Neuronal stem cell (in vitro differentiated cells): ENCODE data around the gene DOCK4.

Experiments
- DNase-seq: peaks from one replicate; pipeline ENCODE4 v3.0.0-alpha.2; 2013; ENCODE audit warnings: low spot score
- H2AFZ ChIP-seq: one replicate; pipeline ENCODE4 v1.6.1; 2013; ENCODE audit warnings: mild to moderate bottlenecking, low read length, inconsistent platforms
- H2AK5ac ChIP-seq: 2 replicates; pipeline ENCODE4 v1.6.1; 2013; ENCODE audit warnings: low read depth, mild to moderate bottlenecking, inconsistent platforms, low read length, moderate library complexity, mixed read lengths
- H2BK120ac ChIP-seq: 2 replicates; pipeline ENCODE4 v1.6.1; 2013; ENCODE audit warnings: low read depth, mild to moderate bottlenecking, inconsistent platforms, low read length, moderate library complexity, mixed read lengths
- H2BK12ac ChIP-seq: one replicate; pipeline ENCODE4 v1.6.1; 2013; ENCODE audit warnings: low read length, inconsistent platforms
- H2BK15ac ChIP-seq: 2 replicates; pipeline ENCODE4 v1.6.1; 2013; ENCODE audit warnings: mild to moderate bottlenecking, low read length, inconsistent platforms, mixed read lengths
- H2BK5ac ChIP-seq: one replicate; pipeline ENCODE4 v1.6.1; 2013; ENCODE audit warnings: inconsistent platforms, mild to moderate bottlenecking, low read length, moderate library complexity
- H3K14ac ChIP-seq: one replicate; pipeline ENCODE4 v1.6.1; 2013; ENCODE audit warnings: low read length, inconsistent platforms
- H3K18ac ChIP-seq: 2 replicates; pipeline ENCODE4 v1.6.1; 2013; ENCODE audit warnings: low read length, inconsistent platforms
- H3K23ac ChIP-seq: 2 replicates; pipeline ENCODE4 v1.6.1; 2013; ENCODE audit warnings: low read depth, mild to moderate bottlenecking, mixed read lengths, low read length, inconsistent platforms; ENCODE audit not compliant: poor library complexity
- H3K27ac ChIP-seq: replicated peaks from 3 replicates; pipeline ENCODE4 v1.5.1; 2013; ENCODE audit warnings: low read length, inconsistent platforms
- H3K27me3 ChIP-seq, 3 experiments: 2 replicates each; pipeline ENCODE4 v1.6.1; 2013; ENCODE audit warnings: low read length in 3 of 3, mild to moderate bottlenecking in 2 of 3, inconsistent platforms in 1 of 3, low read depth in 1 of 3, mixed read lengths in 1 of 3, moderate library complexity in 1 of 3; ENCODE audit not compliant: control insufficient read depth in 3 of 3, insufficient read depth in 3 of 3
- H3K36me3 ChIP-seq, 2 donors: replicated peaks in 1 of 2; 2 replicates each; pipeline ENCODE4 v1.6.1; 2013; ENCODE audit warnings: low read length in 2 of 2; ENCODE audit not compliant: control insufficient read depth in 2 of 2, insufficient read depth in 2 of 2
- H3K4ac ChIP-seq: 2 replicates; pipeline ENCODE4 v1.6.1; 2013; ENCODE audit warnings: inconsistent platforms, mild to moderate bottlenecking, low read length, moderate library complexity
- H3K4me1 ChIP-seq, 2 donors: 1 replicate in 1 of 2; 2 replicates in 1 of 2; pipeline ENCODE4 v1.6.1; 2013; ENCODE audit warnings: low read length in 2 of 2, low read depth in 1 of 2; ENCODE audit not compliant: control insufficient read depth in 2 of 2, insufficient read depth in 1 of 2
- H3K4me2 ChIP-seq: one replicate; pipeline ENCODE4 v1.6.1; 2013; ENCODE audit warnings: mild to moderate bottlenecking, low read length, inconsistent platforms; ENCODE audit not compliant: insufficient read depth, poor library complexity, severe bottlenecking
- H3K4me3 ChIP-seq, 2 donors: 2 replicates each; pipeline ENCODE4 v1.5.1; 2013; ENCODE audit warnings: low read length in 2 of 2, mild to moderate bottlenecking in 2 of 2, inconsistent platforms in 1 of 2, moderate library complexity in 1 of 2
- H3K79me1 ChIP-seq: one replicate; pipeline ENCODE4 v1.6.1; 2013; ENCODE audit warnings: low read depth, mild to moderate bottlenecking, inconsistent platforms, low read length, moderate library complexity
- H3K9ac ChIP-seq: one replicate; pipeline ENCODE4 v1.6.1; 2013; ENCODE audit warnings: mild to moderate bottlenecking, low read depth, low read length, inconsistent platforms; ENCODE audit not compliant: poor library complexity
- H3K9me3 ChIP-seq, 2 donors: replicated peaks in 1 of 2; 2 replicates each; pipeline versions ENCODE3 to v1.6.1; 2013; ENCODE audit warnings: low read length in 2 of 2, mild to moderate bottlenecking in 2 of 2, inconsistent platforms in 1 of 2, low read depth in 1 of 2, mixed read lengths in 1 of 2, moderate library complexity in 1 of 2; ENCODE audit not compliant: control insufficient read depth in 2 of 2, insufficient read depth in 1 of 2
- H4K8ac ChIP-seq: one replicate; pipeline ENCODE4 v1.6.1; 2013; ENCODE audit warnings: low read depth, mild to moderate bottlenecking, inconsistent platforms, low read length, moderate library complexity
- H4K91ac ChIP-seq: one replicate; pipeline ENCODE4 v1.6.1; 2013; ENCODE audit warnings: low read length, low read depth, mild to moderate bottlenecking, inconsistent platforms; ENCODE audit not compliant: poor library complexity
- WGBS, 2 donors: extraction: QIAGEN DNeasy Blood & Tissue Kit; methylation state at CpG; one replicate each; pipeline ENCODE4 v1.1.7; 2013; ENCODE audit warnings: missing lambda C conversion rate in 2 of 2, mixed read lengths in 1 of 2; ENCODE audit not compliant: insufficient read length in 2 of 2, insufficient replicate concordance in 1 of 2; ENCODE audit errors: extremely low coverage in 2 of 2; 5-methylcytosine and 5-hydroxymethylcytosine counted together

DOCK4 gene

GRCh38 chr7:112138938-112139337, 67.3 kb downstream of the DOCK4 start:
- H2BK120ac ChIP-seq: no peak overlapping the region
- no peaks in the 10 kb centered on the region for H3K27me3 ChIP-seq
- no peak overlapping the region for H3K18ac ChIP-seq
- H3K4me2 ChIP-seq: no peak overlapping the region
- H3K4ac ChIP-seq: no peak overlapping the region
- no peak overlapping the region for H2AFZ ChIP-seq
- H3K4me1 ChIP-seq: peaks cover 1 to 12% of the 10 kb centered on the region in 2 donors
- no peak overlapping the region for H3K14ac ChIP-seq
- H3K9ac ChIP-seq: no peak overlapping the region
- H2AK5ac ChIP-seq: no peak overlapping the region
- no peaks in the 10 kb centered on the region for H3K36me3 ChIP-seq
- no peaks in the 10 kb centered on the region for H3K9me3 ChIP-seq
- no peak overlapping the region for H4K91ac ChIP-seq
- H2BK5ac ChIP-seq: no peak overlapping the region
- DNase-seq: no peak
- H2BK12ac ChIP-seq: no peak overlapping the region
- no peak overlapping the region for H4K8ac ChIP-seq
- no peak overlapping the region for H3K4me3 ChIP-seq
- no peak overlapping the region for H3K23ac ChIP-seq
- H3K27ac ChIP-seq: no peak overlapping the region
- no CpG with 5 or more reads among the region's 3 CpGs for WGBS, 2 donors
- no peaks in the 10 kb centered on the region for H3K79me1 ChIP-seq
- H2BK15ac ChIP-seq: no peak overlapping the region

DNA sequence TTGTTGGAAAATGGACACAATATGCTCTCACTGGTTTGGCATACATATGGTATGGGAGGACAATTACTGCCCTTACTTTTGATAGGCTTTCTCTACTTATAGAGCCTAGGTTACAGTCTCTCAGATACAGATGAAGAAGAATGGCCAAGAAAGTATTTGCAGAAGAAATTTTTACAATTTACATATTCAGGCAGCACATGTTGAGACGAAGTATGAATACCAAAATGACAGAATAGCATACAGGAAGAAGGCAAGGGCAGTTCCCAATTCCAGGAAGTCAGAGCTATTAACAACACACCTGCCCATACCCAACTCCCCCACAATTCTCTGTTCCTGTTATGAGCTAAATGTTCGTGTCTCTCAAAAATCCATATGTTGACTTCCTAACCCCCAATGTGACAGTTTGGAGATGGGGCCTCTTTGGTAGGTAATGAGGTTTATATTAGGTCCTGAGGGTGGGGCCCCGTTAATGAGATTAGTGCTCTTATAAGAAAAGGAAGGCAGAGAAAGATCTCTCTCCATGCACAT, 67.8 kb downstream of the DOCK4 start:
- Histone ChIP-seq H2BK15ac (no peak overlapping the region), H3K9ac (no peak overlapping the region), H2BK120ac (no peak overlapping the region), H2AFZ (no peak overlapping the region), H3K18ac (no peak overlapping the region), H3K4ac (no peak overlapping the region), H2AK5ac (no peak overlapping the region), H3K4me3 (no peak overlapping the region), H3K4me2 (no peak overlapping the region), H3K36me3 (no peaks in the 10 kb centered on the region), H3K79me1 (no peaks in the 10 kb centered on the region), H4K91ac (no peak overlapping the region), H3K27ac (no peak overlapping the region), H3K4me1 (peaks cover 0 to 7% of the 10 kb centered on the region in 2 donors), H2BK12ac (no peak overlapping the region), H2BK5ac (no peak overlapping the region), H3K14ac (no peak overlapping the region), H3K23ac (no peak overlapping the region), H3K9me3 (no peaks in the 10 kb centered on the region), H3K27me3 (no peaks in the 10 kb centered on the region), H4K8ac (no peak overlapping the region)
- WGBS, 2 donors: no CpG with 5 or more reads among the region's 3 CpGs
- DNase-seq: no peak

DNA sequence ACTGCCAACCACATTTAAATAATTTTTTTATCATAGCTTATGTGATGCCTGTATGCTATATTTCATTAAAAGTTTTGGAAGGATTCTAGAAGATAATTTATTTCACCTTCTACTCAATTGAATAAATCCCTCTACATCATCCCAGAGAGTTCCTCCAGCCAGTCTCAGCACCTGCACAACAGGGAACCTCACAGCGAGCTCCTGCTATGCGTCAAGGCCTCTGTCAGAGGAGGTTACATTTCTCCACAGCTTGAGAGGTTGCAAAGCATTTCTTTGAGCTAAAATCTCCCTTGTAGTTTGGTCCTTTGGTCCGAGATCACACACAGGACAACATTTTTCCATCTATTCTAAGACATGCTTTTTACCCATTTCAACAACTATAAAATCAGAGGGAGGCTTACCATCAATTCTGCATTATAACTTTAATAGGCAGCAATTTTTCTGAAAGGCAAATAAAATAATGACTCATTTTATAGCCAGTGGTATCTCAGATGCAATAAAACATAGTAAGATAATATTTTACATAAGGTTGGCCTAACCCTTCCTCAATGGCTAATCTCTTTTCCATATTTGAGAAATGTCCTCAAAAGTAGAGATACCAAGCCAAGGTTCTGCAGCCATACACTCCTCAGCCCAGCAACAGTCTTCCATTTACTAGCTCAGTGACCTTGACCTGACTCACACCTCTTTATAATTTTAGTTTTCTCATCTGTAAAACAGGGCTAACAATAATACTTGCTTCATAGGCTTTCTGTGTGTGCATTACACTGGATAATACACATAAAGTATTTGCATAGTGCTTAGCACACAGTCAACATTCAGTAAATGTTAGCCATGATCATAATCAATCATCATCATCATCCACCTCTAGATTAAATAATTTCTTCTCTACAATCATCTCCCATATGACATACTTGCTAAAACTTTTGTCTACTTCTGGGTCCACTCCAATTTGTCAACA, 68.8 kb downstream of the DOCK4 start:
- no peak overlapping the region for H2BK15ac ChIP-seq
- H3K27ac ChIP-seq: no peak overlapping the region
- no peak overlapping the region for H2BK120ac ChIP-seq
- DNase-seq: no peak
- no peak overlapping the region for H2BK5ac ChIP-seq
- H2AK5ac ChIP-seq: no peak overlapping the region
- no peaks in the 10 kb centered on the region for H3K27me3 ChIP-seq
- H3K9me3 ChIP-seq: no peaks in the 10 kb centered on the region
- no peak overlapping the region for H3K14ac ChIP-seq
- H2BK12ac ChIP-seq: no peak overlapping the region
- no peak overlapping the region for H4K8ac ChIP-seq
- H3K4ac ChIP-seq: no peak overlapping the region
- no peaks in the 10 kb centered on the region for H3K36me3 ChIP-seq
- H3K18ac ChIP-seq: no peak overlapping the region
- no peaks in the 10 kb centered on the region for H3K79me1 ChIP-seq
- H3K4me3 ChIP-seq: no peak overlapping the region
- H3K4me2 ChIP-seq: no peak overlapping the region
- no peak overlapping the region for H3K23ac ChIP-seq
- H4K91ac ChIP-seq: no peak overlapping the region
- no peak overlapping the region for H3K9ac ChIP-seq
- no peak overlapping the region for H2AFZ ChIP-seq
- no CpG with 5 or more reads among the region's 3 CpGs for WGBS, 2 donors
- peaks cover under 1 to 6% of the 10 kb centered on the region in 2 donors for H3K4me1 ChIP-seq

GRCh38 chr7:112136271-112137008, 69.8 kb downstream of the DOCK4 start:
- H2AFZ ChIP-seq: no peak overlapping the region
- no peak overlapping the region for H2BK15ac ChIP-seq
- no peaks in the 10 kb centered on the region for H3K36me3 ChIP-seq
- H3K27me3 ChIP-seq: no peaks in the 10 kb centered on the region
- H2BK5ac ChIP-seq: no peak overlapping the region
- no peak overlapping the region for H3K23ac ChIP-seq
- no peak for DNase-seq
- no peak overlapping the region for H4K8ac ChIP-seq
- no peak overlapping the region for H2BK120ac ChIP-seq
- H3K9ac ChIP-seq: no peak overlapping the region
- H2AK5ac ChIP-seq: no peak overlapping the region
- H3K9me3 ChIP-seq: no peaks in the 10 kb centered on the region
- H4K91ac ChIP-seq: no peak overlapping the region
- no CpG with 5 or more reads among the region's 4 CpGs for WGBS, 2 donors
- no peak overlapping the region for H3K18ac ChIP-seq
- no peak overlapping the region for H3K14ac ChIP-seq
- no peak overlapping the region for H3K27ac ChIP-seq
- no peak overlapping the region for H3K4me2 ChIP-seq
- no peak overlapping the region for H3K4ac ChIP-seq
- no peaks in the 10 kb centered on the region for H3K79me1 ChIP-seq
- no peak overlapping the region for H2BK12ac ChIP-seq
- H3K4me3 ChIP-seq: no peak overlapping the region
- H3K4me1 ChIP-seq: peaks cover 6 to 7% of the 10 kb centered on the region in 2 donors
